VCaP (cell line): ENCODE data around the gene LIME1.

Experiments used
- H3K27ac ChIP-seq: fragments of 450-650 bp; 2 replicates; pipeline ENCODE4 v1.5.1; 2017
- TF ChIP-seq, protein P1 (sequence below): fragments of 450-650 bp; conservative IDR thresholded peaks from 2 replicates; pipeline ENCODE4 v1.5.1; 2017; ENCODE audit warnings: mild to moderate bottlenecking, moderate library complexity

Gene LIME1

DNA sequence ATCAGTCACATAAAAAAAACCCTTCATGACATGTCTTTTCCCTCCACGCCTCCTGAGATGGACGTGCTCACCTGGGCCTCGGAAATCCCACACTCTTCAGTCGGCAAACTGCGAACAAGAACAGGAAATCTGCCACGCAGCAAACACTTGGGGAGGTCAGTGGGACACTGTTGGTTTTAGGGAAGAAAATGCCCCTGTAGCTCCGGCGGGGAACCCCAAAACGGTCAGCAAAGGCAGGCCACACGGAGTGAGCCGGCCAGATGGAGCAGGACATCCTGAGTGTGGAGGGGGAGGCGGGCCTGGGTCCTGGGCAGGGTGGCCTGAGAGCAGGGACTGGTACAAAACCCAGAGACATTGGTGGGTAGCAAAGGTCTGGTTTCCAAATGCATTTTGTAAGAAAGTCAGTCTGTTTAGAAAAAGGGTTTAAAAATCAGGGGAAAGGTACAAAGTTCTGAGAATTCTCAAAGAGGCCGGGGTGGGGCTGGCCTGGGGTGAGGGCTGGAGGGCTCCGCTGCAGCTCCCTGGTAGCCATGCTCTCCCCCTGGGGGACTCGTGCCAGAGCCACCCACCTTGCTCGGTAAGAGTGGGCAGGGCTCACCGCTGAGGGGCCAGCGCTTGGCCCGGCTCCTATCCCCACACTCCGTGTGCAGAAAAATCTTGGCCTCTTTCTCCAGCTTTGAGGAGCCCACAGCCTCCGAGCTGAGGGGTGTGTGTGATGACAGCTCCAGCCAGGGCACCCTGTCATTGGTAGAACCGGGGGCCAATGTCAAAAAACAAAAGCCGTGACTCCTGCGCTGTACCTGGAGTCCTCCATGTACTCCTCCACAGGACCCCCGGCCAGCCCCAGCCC, 8.3 kb downstream of the LIME1 start:
- TF ChIP-seq, protein P1, sequence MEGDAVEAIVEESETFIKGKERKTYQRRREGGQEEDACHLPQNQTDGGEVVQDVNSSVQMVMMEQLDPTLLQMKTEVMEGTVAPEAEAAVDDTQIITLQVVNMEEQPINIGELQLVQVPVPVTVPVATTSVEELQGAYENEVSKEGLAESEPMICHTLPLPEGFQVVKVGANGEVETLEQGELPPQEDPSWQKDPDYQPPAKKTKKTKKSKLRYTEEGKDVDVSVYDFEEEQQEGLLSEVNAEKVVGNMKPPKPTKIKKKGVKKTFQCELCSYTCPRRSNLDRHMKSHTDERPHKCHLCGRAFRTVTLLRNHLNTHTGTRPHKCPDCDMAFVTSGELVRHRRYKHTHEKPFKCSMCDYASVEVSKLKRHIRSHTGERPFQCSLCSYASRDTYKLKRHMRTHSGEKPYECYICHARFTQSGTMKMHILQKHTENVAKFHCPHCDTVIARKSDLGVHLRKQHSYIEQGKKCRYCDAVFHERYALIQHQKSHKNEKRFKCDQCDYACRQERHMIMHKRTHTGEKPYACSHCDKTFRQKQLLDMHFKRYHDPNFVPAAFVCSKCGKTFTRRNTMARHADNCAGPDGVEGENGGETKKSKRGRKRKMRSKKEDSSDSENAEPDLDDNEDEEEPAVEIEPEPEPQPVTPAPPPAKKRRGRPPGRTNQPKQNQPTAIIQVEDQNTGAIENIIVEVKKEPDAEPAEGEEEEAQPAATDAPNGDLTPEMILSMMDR, result no peak
- no peak overlapping the region for H3K27ac ChIP-seq

- TF ChIP-seq, protein P1, result no peak
These were observed 9.0 kb downstream of the LIME1 start for GRCh38 chr20:63745424-63745805.

DNA sequence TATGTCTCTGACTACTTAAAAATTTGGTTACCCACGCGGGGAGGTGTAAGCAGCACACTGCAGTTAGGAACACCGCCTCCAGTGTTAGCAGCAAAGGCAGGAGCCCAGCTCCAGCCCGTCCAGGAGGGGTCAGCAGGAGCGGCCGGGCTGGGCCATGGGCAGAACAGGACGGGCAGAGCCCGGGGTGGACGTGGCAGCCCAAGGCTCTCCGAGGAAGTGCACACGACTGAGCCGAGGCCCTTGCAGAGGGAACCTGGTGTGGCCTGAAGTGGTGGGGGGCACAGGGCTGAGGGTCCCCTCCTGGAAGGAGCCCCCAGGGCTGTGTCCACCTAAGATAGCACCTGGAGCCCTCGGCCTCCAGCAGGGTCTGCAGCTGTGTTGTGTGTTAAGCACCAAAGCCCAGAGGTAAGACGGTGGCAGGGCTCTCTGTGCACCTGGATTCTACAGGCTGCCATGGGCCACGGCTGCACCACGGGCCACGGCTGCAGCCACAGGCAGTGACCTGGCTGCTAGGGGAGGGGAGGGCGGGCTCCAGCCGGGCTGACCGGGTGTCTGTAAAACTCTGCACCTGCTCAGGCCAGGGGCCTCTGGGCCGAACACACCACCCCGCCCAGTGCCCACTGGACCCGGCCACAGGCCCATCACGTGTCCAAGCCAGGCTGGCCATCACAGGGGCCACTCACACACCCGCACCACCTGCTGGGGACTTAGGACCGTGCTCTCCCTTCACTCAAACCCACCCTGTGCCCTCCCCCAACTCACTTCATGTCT, 9.7 kb downstream of the LIME1 start:
- no peak overlapping the region for H3K27ac ChIP-seq
- TF ChIP-seq, protein P1, result no peak

More at GRCh38 chr20:63745424-63745805, 9.0 kb downstream of the LIME1 start:
- no peak overlapping the region for H3K27ac ChIP-seq

DNA sequence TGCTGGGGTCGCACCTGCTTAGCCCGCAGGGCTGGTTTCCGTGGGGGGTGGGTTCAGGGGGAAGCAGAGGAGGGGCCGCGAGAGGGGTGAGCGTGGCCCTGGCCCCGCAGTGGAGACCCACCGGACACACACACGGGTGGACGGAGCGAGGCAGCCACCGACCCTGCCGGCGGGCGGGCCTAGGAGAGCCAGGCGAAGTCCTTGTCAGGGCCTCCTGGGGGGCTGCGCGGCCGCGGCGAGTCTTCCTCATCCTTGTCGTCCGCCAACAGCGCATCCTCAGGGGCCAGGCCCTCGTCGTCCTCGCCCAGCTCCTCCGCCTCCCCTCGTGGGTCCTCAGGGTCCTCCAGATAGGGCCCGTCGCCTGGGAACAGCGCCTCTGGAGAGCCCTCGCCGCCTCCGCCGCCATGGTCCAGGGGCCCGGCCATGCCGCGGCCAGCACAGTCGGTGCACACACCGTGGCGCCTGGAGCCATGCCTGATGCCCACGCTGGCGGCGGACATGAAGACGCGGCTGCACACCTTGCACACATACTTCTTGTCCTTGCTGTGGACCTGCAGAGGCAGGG, 10.4 kb downstream of the LIME1 start:
- TF ChIP-seq, protein P1, result no peak
- no peak overlapping the region for H3K27ac ChIP-seq

DNA sequence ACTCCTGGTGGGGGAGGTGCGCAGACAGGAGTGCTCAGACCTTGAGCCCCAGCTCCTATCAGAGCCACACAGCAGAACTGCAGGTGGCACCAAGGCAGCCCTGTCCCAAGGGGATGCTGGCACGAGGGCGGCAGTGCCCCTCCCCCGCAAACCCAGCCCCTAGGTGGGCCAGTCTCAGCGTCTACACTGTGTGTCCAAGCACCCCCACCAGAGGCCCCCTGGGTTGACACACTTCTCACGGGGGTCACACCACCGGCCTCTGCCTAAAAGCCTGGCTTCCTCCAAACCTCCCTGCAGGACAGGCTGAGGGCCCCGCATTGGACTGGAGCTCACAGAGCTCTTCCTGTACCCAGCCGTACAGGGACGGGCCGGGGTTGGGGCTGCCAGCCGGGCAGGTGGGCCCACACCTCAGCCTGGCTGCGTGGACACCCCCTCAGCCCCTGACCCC, 11.2 kb downstream of the LIME1 start:
- TF ChIP-seq, protein P1, result no peak
- H3K27ac ChIP-seq, result no peak overlapping the region

DNA sequence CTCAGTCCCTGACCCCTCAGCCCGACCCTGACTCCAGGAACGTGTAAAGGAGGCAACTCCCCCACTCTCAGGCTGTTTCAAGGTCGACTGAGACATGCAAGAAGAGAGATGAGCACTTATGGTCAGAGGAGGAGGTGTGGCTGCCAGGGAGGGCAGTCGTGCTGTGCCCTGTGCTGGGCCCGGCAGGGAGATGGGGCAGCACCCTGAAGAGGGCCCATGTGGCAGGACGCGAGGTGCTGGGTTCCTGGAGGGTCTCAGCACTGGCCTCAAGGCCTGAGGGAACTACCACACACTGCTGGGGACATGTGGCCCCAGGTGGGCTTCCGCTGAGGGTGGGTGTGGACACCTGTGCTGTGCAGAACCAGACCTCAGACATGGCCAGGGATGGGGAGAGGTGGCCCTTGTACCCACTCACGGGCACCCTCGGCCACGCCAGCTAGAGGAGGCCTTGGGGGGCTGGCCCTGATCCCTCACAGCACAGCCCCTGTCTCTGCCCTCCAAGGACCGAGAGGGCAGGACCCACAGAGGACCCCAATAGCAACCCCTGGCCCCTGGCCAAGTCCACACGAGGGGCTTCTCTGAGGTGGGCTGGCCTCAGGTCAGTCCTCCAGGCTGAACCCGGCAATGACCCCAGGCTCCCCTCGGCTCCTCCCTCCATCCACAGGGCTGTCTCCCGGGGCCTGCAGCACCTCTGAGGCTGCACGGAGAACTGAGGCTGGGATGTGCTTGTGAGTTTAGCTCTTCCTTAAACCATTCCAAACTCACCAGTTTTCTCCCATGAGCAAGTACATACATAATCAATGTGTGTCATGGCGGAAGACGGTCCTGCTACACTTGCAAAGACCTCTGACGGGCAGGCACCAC, 11.8 kb downstream of the LIME1 start:
- TF ChIP-seq, protein P1, result no peak
- no peak overlapping the region for H3K27ac ChIP-seq
